Esophagus muscularis mucosa (tissue), 3 donors: ENCODE results near the gene ARFGAP3.

Source experiments
- POLR2A ChIP-seq: fragments of 450-650 bp; IDR thresholded peaks from one replicate; pipeline ENCODE4 v1.6.1; 2017; ENCODE audit warnings: antibody characterized with exemption, moderate library complexity, mild to moderate bottlenecking, low read depth
- POLR2AphosphoS5 ChIP-seq, 2 donors: sonication (generic); formaldehyde crosslinking; IDR thresholded peaks; one replicate each; pipeline ENCODE4 v1.6.1; 2017; ENCODE audit warnings: antibody characterized with exemption in 2 of 2
- TF ChIP-seq, protein P1 (sequence below), 3 experiments: fragments of 200-600 bp in 2 of 3; fragments of 450-650 bp in 1 of 3; sonication (generic) in 2 of 3; IDR thresholded peaks; one replicate each; pipeline ENCODE4 v1.5.1; 2017 to 2019; ENCODE audit warnings: antibody characterized with exemption in 3 of 3, mild to moderate bottlenecking in 2 of 3, moderate library complexity in 1 of 3

DNA sequence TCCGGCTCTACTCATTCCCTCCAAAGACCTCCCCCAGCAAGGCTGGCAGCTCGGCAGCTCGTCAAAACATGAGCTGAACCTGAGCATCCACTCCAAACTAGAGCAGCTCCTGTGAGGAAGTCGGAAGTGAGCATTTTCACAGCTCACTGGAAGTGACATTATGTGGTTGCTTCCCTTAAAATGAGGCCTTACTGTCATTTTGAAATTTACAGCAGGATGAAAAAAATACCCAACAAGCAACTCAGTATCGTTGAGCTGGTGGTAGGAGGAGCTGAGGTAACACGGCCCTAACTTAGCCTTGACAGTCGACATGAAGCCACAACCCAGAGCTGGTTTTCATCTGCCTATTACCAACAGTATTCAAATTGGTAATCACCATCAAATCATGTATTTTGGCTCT lies 38.0 kb upstream of the ARFGAP3 start:
- TF ChIP-seq, protein P1, sequence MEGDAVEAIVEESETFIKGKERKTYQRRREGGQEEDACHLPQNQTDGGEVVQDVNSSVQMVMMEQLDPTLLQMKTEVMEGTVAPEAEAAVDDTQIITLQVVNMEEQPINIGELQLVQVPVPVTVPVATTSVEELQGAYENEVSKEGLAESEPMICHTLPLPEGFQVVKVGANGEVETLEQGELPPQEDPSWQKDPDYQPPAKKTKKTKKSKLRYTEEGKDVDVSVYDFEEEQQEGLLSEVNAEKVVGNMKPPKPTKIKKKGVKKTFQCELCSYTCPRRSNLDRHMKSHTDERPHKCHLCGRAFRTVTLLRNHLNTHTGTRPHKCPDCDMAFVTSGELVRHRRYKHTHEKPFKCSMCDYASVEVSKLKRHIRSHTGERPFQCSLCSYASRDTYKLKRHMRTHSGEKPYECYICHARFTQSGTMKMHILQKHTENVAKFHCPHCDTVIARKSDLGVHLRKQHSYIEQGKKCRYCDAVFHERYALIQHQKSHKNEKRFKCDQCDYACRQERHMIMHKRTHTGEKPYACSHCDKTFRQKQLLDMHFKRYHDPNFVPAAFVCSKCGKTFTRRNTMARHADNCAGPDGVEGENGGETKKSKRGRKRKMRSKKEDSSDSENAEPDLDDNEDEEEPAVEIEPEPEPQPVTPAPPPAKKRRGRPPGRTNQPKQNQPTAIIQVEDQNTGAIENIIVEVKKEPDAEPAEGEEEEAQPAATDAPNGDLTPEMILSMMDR (IDR thresholded peaks at IDR 0.05): no peak
- TF ChIP-seq POLR2AphosphoS5 (IDR thresholded peaks at IDR 0.05): no peak
- no peak for TF ChIP-seq POLR2A
